Non-pigmented ciliary epithelial cell (primary cell): ENCODE results near the gene PDZD2.
"Not testable (repeated sequence)": the region's sequence is repeated elsewhere in the genome, so short reads cannot be mapped to it uniquely, and the experiment has no call there.

Experiments
- DNase-seq: peaks from one replicate; pipeline ENCODE4 v3.0.0-alpha.2; 2010; ENCODE audit warnings: low read depth

The PDZD2 gene

GRCh38 chr5:32014096-32014745 lies 375.3 kb downstream of the PDZD2 start:
- no peak for DNase-seq

DNA sequence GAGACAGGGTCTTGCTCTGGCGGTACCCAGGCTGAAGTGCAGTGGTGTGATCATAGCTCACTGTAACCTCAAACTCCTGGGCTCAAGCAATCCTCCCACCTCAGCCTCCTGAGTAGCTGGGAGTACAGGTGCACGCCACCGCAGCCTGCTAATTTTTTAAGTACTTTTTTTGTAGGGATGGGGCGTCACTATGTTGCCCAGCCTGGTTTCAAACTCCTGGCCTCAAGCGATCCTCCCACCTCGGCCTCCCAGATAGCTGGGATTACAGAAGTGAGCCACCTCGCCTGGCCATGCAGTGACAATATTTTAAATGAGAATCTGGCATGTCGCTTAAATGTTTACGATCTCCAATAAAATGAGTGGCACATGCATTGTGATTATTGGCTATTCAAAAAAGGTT lies 376.3 kb downstream of the PDZD2 start:
- not testable (repeated sequence) for DNase-seq

- DNase-seq: no peak
Observed at GRCh38 chr5:32017692-32018367, 378.9 kb downstream of the PDZD2 start.

DNA sequence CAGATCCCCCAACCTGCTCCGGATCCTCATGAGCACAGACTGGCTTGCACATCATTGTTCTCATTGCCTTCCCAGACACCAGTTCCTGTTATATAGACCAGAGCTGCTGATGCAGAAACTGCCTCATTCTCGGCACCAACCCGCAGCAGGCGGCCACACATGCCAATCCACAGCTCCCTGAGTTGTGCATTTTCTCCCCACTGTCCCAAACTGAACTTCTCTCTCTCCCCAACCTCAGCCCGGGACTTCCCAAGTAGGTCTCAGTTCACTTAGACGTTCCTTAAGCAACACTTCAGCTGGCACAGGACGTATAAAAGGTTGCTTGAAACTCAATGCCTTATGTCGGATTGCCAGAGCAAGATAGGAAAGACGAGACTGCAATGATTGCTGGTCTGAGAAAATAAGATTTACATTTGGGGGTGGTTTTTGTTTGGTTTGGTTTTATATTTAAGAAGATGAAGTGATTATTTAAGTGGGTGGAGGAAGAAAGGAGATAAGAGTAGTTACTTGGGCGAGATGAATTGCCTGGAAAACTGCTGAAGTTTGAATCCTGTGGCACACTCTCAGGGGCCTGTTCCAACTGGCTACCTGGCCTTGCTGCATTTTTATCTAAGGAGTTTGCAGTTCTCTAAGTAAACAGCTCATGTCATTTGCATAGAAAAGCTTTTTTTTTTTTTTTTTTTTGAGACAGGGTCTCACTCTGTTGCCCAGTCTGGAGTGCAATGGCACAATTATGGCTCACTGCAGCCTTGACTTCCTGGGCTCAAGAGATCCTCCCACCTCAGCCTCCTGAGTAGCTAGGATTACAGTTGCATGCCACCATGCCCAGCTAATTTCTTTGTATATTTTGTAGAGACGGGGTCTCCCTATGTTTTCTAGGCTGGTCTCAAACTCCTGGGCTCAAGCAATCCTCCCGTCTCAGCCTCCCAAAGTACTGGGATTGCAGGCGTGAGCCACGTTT lies 379.8 kb downstream of the PDZD2 start:
- DNase-seq: no peak

GRCh38 chr5:32020271-32020670 lies 381.3 kb downstream of the PDZD2 start:
- DNase-seq: no peak

GRCh38 chr5:32020946-32021345 lies 382.0 kb downstream of the PDZD2 start:
- no peak for DNase-seq

GRCh38 chr5:32021771-32022170 lies 382.8 kb downstream of the PDZD2 start:
- DNase-seq: no peak

- DNase-seq: no peak
Observed at GRCh38 chr5:32022638-32023037, 383.7 kb downstream of the PDZD2 start.

GRCh38 chr5:32023816-32024215 lies 384.9 kb downstream of the PDZD2 start:
- DNase-seq: no peak

DNA sequence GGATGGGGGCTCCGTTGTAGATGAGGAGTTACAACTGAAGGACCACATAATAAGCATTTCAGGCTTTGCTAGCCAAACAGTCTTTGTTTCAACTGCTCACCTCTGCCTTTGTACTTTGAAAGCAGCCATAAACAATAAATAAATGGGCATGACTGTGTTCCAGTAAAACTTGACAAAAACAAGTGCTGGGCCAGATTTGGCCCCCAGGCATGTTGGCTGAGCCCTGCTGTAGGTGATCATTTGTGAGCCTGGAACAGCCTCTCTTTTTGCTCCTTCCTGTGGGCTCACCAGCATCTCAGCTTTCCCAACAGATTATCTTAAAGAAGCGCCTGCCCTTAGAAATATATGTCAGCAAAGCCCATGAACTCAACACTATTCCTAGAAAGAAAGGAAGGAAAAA lies 385.8 kb downstream of the PDZD2 start:
- DNase-seq: no peak

GRCh38 chr5:32027093-32027716 lies 388.3 kb downstream of the PDZD2 start:
- no peak for DNase-seq

DNA sequence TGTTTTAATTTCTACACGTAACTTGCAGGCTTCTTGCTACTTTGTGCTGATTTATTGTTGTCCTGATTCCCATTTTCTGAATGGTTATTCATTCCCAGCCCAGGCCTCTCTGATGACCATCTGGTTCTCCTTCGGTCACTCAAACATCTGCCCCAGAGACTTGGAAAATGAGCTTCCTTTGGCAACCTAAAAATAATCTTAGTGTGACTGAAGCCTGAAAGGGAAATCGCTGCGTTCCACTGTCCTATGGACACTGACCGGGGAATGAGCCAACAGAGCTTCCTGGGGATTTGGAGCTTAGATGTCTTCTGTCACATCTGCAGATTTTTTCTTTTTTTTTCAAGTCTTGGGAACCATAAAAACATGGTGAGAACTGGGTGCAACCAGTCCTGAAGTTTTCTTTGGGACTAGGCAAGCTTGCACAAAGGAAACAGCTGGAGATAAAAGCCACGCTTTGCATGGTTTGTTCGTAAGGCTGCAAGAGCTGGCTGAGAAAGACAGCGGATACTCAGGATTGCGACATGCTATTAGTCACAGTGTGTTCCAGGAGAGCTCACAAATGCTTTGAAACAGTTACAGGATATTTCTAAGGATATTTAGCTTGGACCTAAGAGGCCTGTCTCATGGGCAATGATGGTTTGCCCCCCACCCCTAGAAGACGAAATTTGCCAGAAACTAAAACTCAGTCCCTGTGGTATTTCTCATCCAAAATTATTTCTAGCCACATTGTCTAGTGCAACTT lies 389.0 kb downstream of the PDZD2 start:
- peak; percentile 94 for DNase-seq

GRCh38 chr5:32029261-32029660 lies 390.3 kb downstream of the PDZD2 start:
- no peak for DNase-seq

- DNase-seq: no peak
Observed at GRCh38 chr5:32029781-32030180, 390.9 kb downstream of the PDZD2 start.

- DNase-seq: no peak
Observed at GRCh38 chr5:32030222-32030621, 391.3 kb downstream of the PDZD2 start.

- DNase-seq: no peak
Observed at GRCh38 chr5:32030686-32031085, 391.8 kb downstream of the PDZD2 start.

DNA sequence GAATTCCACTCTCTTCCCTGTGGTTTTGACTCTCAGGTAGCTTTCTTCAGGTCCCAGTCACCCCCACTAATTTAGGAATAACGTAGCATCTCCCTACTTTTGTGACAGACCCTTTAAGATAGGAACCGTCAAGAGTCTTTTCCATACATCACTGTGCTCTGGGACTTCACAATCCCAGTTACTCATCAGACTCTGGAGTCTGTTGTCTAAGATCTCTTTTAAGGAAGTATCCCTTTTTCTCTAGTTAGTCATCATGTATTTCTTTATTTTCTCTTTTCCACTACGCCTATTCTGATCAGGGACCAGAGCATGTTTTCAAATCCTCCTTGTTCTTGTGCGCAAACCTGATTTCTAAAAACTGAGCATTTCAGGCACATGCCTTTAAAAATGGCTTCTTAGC lies 392.2 kb downstream of the PDZD2 start:
- no peak for DNase-seq

DNA sequence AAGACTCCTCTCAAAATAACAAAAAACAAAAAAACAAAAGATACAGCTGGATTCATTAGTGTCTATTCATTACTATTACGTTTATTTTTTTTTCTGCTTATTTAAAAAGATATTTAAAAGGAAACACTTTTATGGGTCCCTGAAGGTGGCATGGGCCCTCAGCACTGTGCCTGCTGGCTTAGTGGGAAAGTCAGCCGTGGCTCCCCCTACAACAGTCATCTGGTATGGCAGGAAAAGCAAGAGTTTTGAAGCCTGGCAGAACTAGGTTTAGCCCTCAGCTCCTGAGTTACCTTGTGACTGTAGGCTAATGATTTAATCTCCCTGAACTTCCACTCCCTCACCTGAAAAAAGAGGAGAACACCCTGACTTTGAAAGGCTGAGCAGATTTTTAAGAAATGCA lies 399.6 kb downstream of the PDZD2 start:
- DNase-seq: no peak

GRCh38 chr5:32039133-32039532 lies 400.2 kb downstream of the PDZD2 start:
- DNase-seq: not testable (repeated sequence)

GRCh38 chr5:32039601-32040000 lies 400.7 kb downstream of the PDZD2 start:
- DNase-seq: not testable (repeated sequence)

DNA sequence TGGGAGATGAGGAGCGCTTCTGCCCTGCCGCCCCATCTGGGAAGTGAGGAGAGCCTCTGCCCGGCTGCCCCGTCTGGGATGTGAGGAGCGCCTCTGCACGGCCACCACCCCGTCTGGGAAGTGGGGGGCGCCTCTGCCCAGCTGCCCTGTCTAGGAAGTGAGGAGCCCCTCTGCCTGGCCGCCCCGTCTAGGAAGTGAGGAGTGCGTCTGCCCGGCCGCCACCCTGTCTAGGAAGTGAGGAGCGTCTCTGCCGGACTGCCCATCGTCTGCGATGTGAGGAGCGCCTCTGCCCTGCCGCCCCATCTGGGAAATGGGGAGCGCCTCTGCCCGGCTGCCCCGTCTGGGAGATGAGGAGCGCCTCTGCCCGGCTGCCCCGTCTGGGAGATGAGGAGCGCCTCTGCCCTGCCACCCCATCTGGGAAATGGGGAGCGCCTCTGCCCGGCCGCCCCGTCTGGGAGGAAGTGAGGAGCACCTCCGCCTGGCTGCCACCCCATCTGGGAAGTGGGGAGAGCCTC lies 401.3 kb downstream of the PDZD2 start:
- DNase-seq: not testable (repeated sequence)
